NB4 (cell line): Measurements from ENCODE around the gene CPNE4.

ENCODE experiments used
- DNase-seq: peaks from one replicate; pipeline ENCODE4 v3.0.0; 2010; ENCODE audit warnings: low read depth
- H3K4me3 ChIP-seq: one replicate; pipeline ENCODE4 v1.5.1; 2011; ENCODE audit warnings: mild to moderate bottlenecking, low read depth, low read length, moderate library complexity
- CTCF ChIP-seq: IDR thresholded peaks from one replicate; pipeline ENCODE4 v1.5.1; 2012; ENCODE audit warnings: low read depth, low read length
- MAX ChIP-seq: IDR thresholded peaks from 2 replicates; pipeline ENCODE4 v1.6.1; 2011; ENCODE audit warnings: low read depth, low read length
- MYC ChIP-seq: IDR thresholded peaks from 2 replicates; pipeline ENCODE4 v1.6.1; 2011; ENCODE audit warnings: low read depth, low read length
- POLR2A ChIP-seq: IDR thresholded peaks from 2 replicates; pipeline ENCODE4 v1.6.1; 2011; ENCODE audit warnings: mild to moderate bottlenecking; ENCODE audit not compliant: insufficient read length; ENCODE audit errors: extremely low read depth

Gene CPNE4

GRCh38 chr3:132029182-132029902 lies 5.5 kb downstream of the CPNE4 start:
- no peak overlapping the region for H3K4me3 ChIP-seq
- no peak for TF ChIP-seq POLR2A
- TF ChIP-seq CTCF = peak; percentile 88
- peak; percentile 75 for DNase-seq

GRCh38 chr3:132022914-132023313 lies 11.9 kb downstream of the CPNE4 start:
- TF ChIP-seq CTCF = no peak
- H3K4me3 ChIP-seq = no peak overlapping the region
- no peak for DNase-seq

- DNase-seq = no peak
- no peak overlapping the region for H3K4me3 ChIP-seq
- TF ChIP-seq CTCF = no peak
- TF ChIP-seq MYC = no peak
- no peak for TF ChIP-seq POLR2A
- TF ChIP-seq MAX = no peak
Measured at GRCh38 chr3:132020058-132020457, 14.8 kb downstream of the CPNE4 start.

GRCh38 chr3:132017137-132017536 lies 17.7 kb downstream of the CPNE4 start:
- no peak overlapping the region for H3K4me3 ChIP-seq
- no peak for DNase-seq
- TF ChIP-seq POLR2A (no peak), MYC (no peak), CTCF (no peak), MAX (no peak)

- no peak overlapping the region for H3K4me3 ChIP-seq
- no peak for DNase-seq
- TF ChIP-seq CTCF (no peak), MAX (no peak), POLR2A (no peak), MYC (no peak)
Measured at GRCh38 chr3:132016061-132017041, 18.5 kb downstream of the CPNE4 start.
